Activated CD8-positive, alpha-beta memory T cell treated with anti-CD3 and anti-CD28 coated beads, Interleukin-2, amount 50 U/mL, for 4 hours (primary cell): ENCODE measurements around the gene RUNDC1.
A peak's percentile ranks its signal among the peaks of the same experiment; 100 is the strongest.
"Not testable (repeated sequence)": the region's sequence is repeated elsewhere in the genome, so short reads cannot be mapped to it uniquely, and the experiment has no call there.

ENCODE experiments used
- DNase-seq: peaks from one replicate; pipeline ENCODE4 v3.0.0-alpha.2; 2020

The RUNDC1 gene

GRCh38 chr17:42992872-42993271, 12.5 kb downstream of the RUNDC1 start:
- DNase-seq, result no peak

- not testable (repeated sequence) for DNase-seq
These were observed 13.5 kb downstream of the RUNDC1 start for GRCh38 chr17:42993913-42994312.

GRCh38 chr17:42997390-42997983, 17.1 kb downstream of the RUNDC1 start:
- no peak for DNase-seq

- peak; percentile 98 for DNase-seq
These were observed 17.9 kb downstream of the RUNDC1 start, which contains the start of gene RPL27 for GRCh38 chr17:42997984-42998938. RPL27 (plus strand) TSS chr17:42998419; CDS start chr17:42998751, 332 bp downstream.

- no peak for DNase-seq
These were observed 18.7 kb downstream of the RUNDC1 start for GRCh38 chr17:42999003-42999525.

- not testable (repeated sequence) for DNase-seq
These were observed 20.5 kb downstream of the RUNDC1 start for GRCh38 chr17:43000894-43001293.

- DNase-seq, result no peak
These were observed 23.3 kb downstream of the RUNDC1 start for GRCh38 chr17:43003542-43004172.

GRCh38 chr17:43006639-43007551, 26.5 kb downstream of the RUNDC1 start, which contains the start of gene IFI35:
IFI35 (plus strand) TSS chr17:43006784; CDS start chr17:43006948, 164 bp downstream.
- peak; percentile 82 for DNase-seq

- DNase-seq, result no peak
These were observed 30.4 kb downstream of the RUNDC1 start for GRCh38 chr17:43010667-43011308.

GRCh38 chr17:43011728-43012472, 31.5 kb downstream of the RUNDC1 start:
- no peak for DNase-seq

GRCh38 chr17:43013296-43013695, 32.9 kb downstream of the RUNDC1 start:
- DNase-seq, result no peak

- DNase-seq, result no peak
These were observed 33.8 kb downstream of the RUNDC1 start for GRCh38 chr17:43014020-43014648.

- DNase-seq, result no peak
These were observed 34.5 kb downstream of the RUNDC1 start for GRCh38 chr17:43014649-43015542.

- no peak for DNase-seq
These were observed 35.2 kb downstream of the RUNDC1 start for GRCh38 chr17:43015579-43015978.

- DNase-seq, result no peak
These were observed 35.9 kb downstream of the RUNDC1 start for GRCh38 chr17:43016216-43016615.

- no peak for DNase-seq
These were observed 37.9 kb downstream of the RUNDC1 start for GRCh38 chr17:43018008-43018853.

- no peak for DNase-seq
These were observed 38.6 kb downstream of the RUNDC1 start for GRCh38 chr17:43018932-43019331.

- no peak for DNase-seq
These were observed 39.1 kb downstream of the RUNDC1 start for GRCh38 chr17:43019418-43019817.
